Lower leg skin (tissue), 4 donors: ENCODE results near the gene ZBTB40. TPM values are rescaled to one million over a fixed set of nuclear protein-coding genes. Genes with fewer than 3 reads are reported as not detected.

Source experiments
- DNase-seq, 2 donors: peaks; one replicate each; pipeline ENCODE4 v3.0.0-alpha.2; 2019; ENCODE audit warnings: low spot score in 2 of 2
- H3K4me3 ChIP-seq: fragments of 200-600 bp; sonication (generic); 2 replicates; pipeline ENCODE4 v1.5.1; 2017; ENCODE audit warnings: mild to moderate bottlenecking, low read depth; ENCODE audit not compliant: poor library complexity, severe bottlenecking
- POLR2A ChIP-seq, 2 donors: fragments of 450-650 bp; IDR thresholded peaks; one replicate each; pipeline ENCODE4 v1.6.1; 2016 to 2017; ENCODE audit warnings: antibody characterized with exemption in 2 of 2, mild to moderate bottlenecking in 1 of 2, moderate library complexity in 1 of 2
- WGBS, 2 donors: methylation state at CpG; one replicate each; pipeline ENCODE4 v1.1.5; 2018; 5-methylcytosine and 5-hydroxymethylcytosine counted together
- intact Hi-C: fragments of 100-400 bp; cut with DNase I; formaldehyde crosslinking; loops from one replicate; pipeline ENCODE4 v1.15.0; 2023; ENCODE audit warnings: low total_unique reads
- total RNA-seq, 4 donors: library from RNA; depleted of rRNA; stranded (reverse); fragments of >200 nt; gene quantifications; one replicate each; pipeline ENCODE4 v1.1.0, GENCODE V29; 2016
- TF ChIP-seq, protein P1 (sequence below), 3 donors: fragments of 450-650 bp; IDR thresholded peaks; one replicate each; pipeline ENCODE4 v1.5.1; 2016; ENCODE audit warnings: antibody characterized with exemption in 3 of 3, mild to moderate bottlenecking in 3 of 3, moderate library complexity in 2 of 3

ZBTB40 gene
- total RNA-seq, 4 donors from 2014 or later: 7.5 to 13.3 (median 12.4) TPM

DNA sequence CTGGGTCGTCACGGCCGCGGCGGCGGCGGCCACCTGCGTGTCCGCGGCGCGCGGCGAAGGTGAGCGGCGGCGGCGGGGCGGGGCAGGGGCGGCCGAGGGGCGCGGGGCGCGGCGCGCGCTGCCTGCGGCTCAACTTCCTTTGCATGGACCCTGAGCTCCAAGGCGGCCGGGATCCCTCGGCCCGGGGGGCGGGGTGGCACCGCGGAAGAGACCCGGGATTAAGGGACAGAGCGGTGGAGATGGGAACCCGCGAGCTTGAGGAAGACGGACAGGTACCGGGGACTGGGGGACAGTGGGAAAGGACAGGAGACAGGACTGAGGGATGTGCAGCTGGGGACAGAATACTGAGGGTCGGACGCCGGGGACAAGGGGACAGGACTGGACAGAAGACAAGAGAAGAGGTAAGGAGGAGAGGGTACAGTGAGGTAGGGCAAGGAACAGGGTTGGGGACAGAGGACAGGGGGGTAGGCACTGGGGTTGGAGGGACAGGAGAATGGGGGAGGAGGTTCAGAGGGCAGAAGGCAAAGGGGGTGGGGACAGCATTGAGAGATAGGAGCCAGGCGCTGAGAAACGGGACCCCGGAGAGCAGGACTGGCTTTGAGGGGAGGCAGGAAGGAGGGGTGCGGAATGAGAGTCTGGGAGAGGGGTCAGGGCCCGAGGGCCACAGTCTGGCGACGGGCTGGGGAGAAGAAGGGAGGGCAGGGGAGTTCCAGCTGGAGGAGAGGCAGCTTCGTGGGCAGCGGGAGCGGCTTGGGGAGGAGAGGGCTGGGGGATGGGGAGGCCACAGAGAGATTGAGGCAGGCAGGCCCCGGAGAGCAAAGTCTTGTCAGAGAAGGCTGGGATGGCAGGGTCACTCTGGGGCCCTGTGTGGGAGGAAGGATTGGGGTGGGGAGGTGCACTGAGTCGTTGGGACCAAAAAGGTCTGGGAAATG is 112.3 kb downstream of the ZBTB40 start:
- TF ChIP-seq POLR2A (IDR thresholded peaks at IDR 0.05): no peak
- TF ChIP-seq, protein P1, sequence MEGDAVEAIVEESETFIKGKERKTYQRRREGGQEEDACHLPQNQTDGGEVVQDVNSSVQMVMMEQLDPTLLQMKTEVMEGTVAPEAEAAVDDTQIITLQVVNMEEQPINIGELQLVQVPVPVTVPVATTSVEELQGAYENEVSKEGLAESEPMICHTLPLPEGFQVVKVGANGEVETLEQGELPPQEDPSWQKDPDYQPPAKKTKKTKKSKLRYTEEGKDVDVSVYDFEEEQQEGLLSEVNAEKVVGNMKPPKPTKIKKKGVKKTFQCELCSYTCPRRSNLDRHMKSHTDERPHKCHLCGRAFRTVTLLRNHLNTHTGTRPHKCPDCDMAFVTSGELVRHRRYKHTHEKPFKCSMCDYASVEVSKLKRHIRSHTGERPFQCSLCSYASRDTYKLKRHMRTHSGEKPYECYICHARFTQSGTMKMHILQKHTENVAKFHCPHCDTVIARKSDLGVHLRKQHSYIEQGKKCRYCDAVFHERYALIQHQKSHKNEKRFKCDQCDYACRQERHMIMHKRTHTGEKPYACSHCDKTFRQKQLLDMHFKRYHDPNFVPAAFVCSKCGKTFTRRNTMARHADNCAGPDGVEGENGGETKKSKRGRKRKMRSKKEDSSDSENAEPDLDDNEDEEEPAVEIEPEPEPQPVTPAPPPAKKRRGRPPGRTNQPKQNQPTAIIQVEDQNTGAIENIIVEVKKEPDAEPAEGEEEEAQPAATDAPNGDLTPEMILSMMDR (IDR thresholded peaks at IDR 0.05): no peak
- intact Hi-C loops: no loop called here
- H3K4me3 ChIP-seq: no peak overlapping the region
- DNase-seq: no peak
- 6% methylated on average over 46 to 51 of the region's 57 CpGs for WGBS, 2 donors

DNA sequence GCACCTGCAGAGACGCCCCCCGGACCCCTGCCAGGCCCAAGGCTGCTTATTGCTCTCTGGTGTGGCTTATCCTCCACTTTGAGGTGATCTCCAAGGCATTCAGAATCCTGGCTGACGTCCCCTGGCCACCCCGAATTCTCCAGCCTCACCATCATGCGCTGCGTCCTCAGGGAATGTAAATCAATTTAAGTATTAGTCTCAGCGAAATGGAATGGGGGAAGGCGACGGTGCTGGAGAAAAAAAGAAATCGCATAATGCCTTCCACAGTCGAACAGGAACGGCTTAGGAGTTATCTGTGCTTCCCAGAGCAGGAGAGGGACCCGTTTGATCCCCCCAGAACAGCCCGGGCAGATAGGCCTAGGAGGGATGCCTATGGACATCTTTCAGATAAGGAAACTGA is 114.5 kb downstream of the ZBTB40 start:
- TF ChIP-seq, protein P1 (IDR thresholded peaks at IDR 0.05): no peak
- no peak for TF ChIP-seq POLR2A (IDR thresholded peaks at IDR 0.05)
- intact Hi-C loops: no loop called here
- no peak overlapping the region for H3K4me3 ChIP-seq
- WGBS, 2 donors: 75 to 77% methylated on average over 12 to 14 of the region's 14 CpGs
- DNase-seq: no peak

DNA sequence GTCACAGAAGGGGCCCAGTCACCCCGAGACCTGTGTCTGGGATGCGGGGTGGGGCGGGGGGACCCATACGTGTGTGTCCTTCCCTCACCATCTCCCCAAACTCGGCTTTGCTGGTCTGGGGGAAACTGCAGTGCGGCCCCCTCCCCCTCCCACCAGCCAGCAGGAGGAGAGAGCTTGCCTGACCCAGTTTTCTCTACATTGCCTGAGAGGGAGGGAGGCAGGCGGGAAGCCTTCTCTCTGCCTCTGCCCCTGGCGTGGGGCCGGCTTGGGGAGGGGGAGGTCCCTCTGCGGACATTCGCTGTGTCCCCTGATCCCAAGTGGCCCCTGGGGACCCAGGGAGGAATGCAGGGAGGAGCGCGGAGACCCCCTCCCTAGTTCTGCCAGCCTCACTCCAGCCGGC is 115.5 kb downstream of the ZBTB40 start:
- intact Hi-C loops: no loop called here
- WGBS, 2 donors: 46 to 54% methylated on average over 13 to 14 of the region's 14 CpGs
- DNase-seq: no peak
- TF ChIP-seq POLR2A (IDR thresholded peaks at IDR 0.05): no peak
- TF ChIP-seq, protein P1 (IDR thresholded peaks at IDR 0.05): no peak
- no peak overlapping the region for H3K4me3 ChIP-seq

DNA sequence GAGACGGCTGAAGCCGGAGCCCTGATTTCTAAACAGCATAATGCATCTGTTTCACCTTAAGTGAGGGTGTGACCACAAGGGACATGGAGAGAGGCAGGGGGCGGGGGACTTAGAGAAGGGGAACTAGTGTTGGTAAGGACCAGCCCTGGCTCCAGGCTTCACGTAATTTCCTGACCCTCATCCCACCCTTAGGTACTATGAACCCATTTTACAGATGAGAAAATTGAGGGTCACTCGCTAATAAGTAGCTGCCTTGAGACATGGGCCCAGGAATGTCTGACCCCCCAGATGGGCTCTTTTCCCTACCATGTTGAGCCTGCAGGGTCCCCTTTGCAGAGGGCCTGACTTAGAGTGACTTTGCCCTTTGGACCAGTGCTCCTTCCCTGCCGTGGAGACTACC is 116.3 kb downstream of the ZBTB40 start:
- no peak for TF ChIP-seq POLR2A (IDR thresholded peaks at IDR 0.05)
- TF ChIP-seq, protein P1 (IDR thresholded peaks at IDR 0.05): no peak
- WGBS, 2 donors: 74 to 80% methylated on average over 6 of the region's 6 CpGs
- intact Hi-C loops: no loop called here
- H3K4me3 ChIP-seq: no peak overlapping the region
- no peak for DNase-seq

DNA sequence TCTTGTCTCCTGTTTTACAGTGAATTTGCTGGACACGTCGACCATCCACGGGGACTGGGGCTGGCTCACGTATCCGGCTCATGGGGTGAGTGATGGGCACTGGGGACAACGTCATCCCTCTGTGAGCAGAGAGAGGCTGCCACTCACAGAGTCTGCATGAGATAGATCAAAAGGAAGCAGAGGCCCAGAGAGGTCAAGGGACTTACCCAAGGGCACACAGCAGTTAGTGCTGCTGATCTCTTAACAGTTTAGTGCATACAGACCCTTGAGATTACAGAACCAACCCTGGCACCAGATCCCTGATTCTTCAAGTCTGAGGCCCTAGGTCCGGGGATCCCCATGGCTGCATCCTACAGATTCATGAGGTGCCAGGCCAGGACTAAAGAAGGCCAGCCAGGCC is 117.6 kb downstream of the ZBTB40 start:
- H3K4me3 ChIP-seq: no peak overlapping the region
- no peak for DNase-seq
- intact Hi-C loops: no loop called here
- WGBS, 2 donors: 83 to 85% methylated on average over 7 of the region's 7 CpGs
- TF ChIP-seq, protein P1 (IDR thresholded peaks at IDR 0.05): no peak
- no peak for TF ChIP-seq POLR2A (IDR thresholded peaks at IDR 0.05)
